ENCODE results near the gene LSM7. TPM values are rescaled to one million over a fixed set of nuclear protein-coding genes. Genes with fewer than 3 reads are reported as not detected.

LSM7 gene
- total RNA-seq, 4 donors from 2014 or later: 97.8 to 163 (median 128) TPM

GRCh38 chr19:2330632-2331284, 2.4 kb upstream of the LSM7 start:
- Histone ChIP-seq H3K27me3 (no peaks in the 10 kb centered on the region), H3K27ac (no peak overlapping the region), H3K4me1 (peaks cover 27 to 77% (median 44%) of the 10 kb centered on the region in 3 donors), H3K36me3 (peaks cover 0 to 19% (median 0%) of the 10 kb centered on the region in 3 donors), H3K9me3 (no peaks in the 10 kb centered on the region), H3K4me3 (no peak overlapping the region)
- TF ChIP-seq, protein P1, sequence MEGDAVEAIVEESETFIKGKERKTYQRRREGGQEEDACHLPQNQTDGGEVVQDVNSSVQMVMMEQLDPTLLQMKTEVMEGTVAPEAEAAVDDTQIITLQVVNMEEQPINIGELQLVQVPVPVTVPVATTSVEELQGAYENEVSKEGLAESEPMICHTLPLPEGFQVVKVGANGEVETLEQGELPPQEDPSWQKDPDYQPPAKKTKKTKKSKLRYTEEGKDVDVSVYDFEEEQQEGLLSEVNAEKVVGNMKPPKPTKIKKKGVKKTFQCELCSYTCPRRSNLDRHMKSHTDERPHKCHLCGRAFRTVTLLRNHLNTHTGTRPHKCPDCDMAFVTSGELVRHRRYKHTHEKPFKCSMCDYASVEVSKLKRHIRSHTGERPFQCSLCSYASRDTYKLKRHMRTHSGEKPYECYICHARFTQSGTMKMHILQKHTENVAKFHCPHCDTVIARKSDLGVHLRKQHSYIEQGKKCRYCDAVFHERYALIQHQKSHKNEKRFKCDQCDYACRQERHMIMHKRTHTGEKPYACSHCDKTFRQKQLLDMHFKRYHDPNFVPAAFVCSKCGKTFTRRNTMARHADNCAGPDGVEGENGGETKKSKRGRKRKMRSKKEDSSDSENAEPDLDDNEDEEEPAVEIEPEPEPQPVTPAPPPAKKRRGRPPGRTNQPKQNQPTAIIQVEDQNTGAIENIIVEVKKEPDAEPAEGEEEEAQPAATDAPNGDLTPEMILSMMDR (IDR thresholded peaks at IDR 0.05): no peak
- no peak for TF ChIP-seq POLR2A (IDR thresholded peaks at IDR 0.05)
- 78 to 84% methylated on average over 5 to 7 of the region's 20 CpGs for whole genome bisulfite sequencing, 2 donors
- DNase-seq: no peak
- intact Hi-C loops (cut with DNase I): no loop called here

DNA sequence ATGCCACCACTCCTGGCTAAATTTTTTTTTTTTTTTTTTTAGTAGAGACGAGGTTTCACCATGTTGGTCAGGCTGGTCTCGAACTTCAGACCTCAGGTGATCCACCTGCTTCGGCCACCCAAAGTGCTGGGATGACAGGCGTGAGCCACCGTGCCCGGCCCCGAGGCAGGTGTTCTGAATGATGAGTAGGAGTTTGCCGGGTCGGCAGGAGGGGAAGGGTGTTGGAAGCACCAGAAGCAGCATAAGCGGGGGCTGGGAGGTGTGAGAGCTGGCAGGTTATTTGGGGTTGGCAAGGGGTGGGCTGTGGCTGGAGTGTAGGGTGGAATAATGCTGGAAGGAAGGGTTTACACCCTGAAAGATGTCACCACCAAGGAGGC, 1.9 kb upstream of the LSM7 start:
- Histone ChIP-seq H3K9me3 (no peaks in the 10 kb centered on the region), H3K4me1 (peaks cover 27 to 82% (median 44%) of the 10 kb centered on the region in 3 donors), H3K4me3 (no peak overlapping the region), H3K36me3 (peaks cover 0 to 24% (median 0%) of the 10 kb centered on the region in 3 donors), H3K27me3 (no peaks in the 10 kb centered on the region), H3K27ac (no peak overlapping the region)
- DNase-seq: no peak
- WGBS, 2 donors: 77% methylated on average over 10 of the region's 10 CpGs; no CpG with 5 or more reads in 1 of the 2 donors
- no peak for TF ChIP-seq POLR2A (IDR thresholded peaks at IDR 0.05)
- TF ChIP-seq, protein P1 (IDR thresholded peaks at IDR 0.05): no peak
- intact Hi-C loops (cut with DNase I): no loop called here

DNA sequence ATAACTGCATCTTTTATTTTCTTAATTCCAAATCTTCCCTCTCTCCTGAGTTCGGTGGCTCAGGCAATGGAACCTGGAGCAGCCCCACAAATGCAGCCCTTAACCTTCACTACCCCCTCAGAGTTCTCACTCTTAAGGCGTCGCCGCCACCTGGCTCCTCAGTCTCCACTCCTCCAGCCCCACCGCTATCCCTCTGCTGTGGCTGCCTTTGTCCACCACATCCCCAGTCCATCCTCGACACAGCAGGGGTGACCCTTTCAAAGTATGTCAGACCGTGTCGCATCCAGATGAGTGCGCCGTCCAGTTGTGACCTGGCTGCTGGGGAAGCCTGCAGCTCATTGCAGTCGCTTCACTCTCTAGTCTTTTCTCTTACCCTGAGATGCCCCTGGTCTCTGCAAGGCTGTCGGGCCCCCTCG, 1.1 kb upstream of the LSM7 start:
- intact Hi-C loops (cut with DNase I): loop anchor here (5.0 kb wide), 1 partner anchor 57 kb away; no protein-coding TSS in a partner anchor
- H3K4me1 ChIP-seq: peaks cover 27 to 82% (median 44%) of the 10 kb centered on the region in 3 donors
- DNase-seq: no peak
- TF ChIP-seq, protein P1 (IDR thresholded peaks at IDR 0.05): no peak
- no peak for TF ChIP-seq POLR2A (IDR thresholded peaks at IDR 0.05)
- H3K9me3 ChIP-seq: no peaks in the 10 kb centered on the region
- H3K27me3 ChIP-seq: no peaks in the 10 kb centered on the region
- H3K4me3 ChIP-seq: peak overlapping the region in 3 of 4 donors; percentile 81 to 98 (median 94)
- H3K27ac ChIP-seq: no peak overlapping the region
- 58 to 59% methylated on average over 8 to 12 of the region's 13 CpGs for WGBS, 2 donors
- H3K36me3 ChIP-seq: peaks cover 0 to 28% (median 0%) of the 10 kb centered on the region in 3 donors

- peak overlapping the region; percentile 82 to 91 (median 83) for H3K27ac ChIP-seq
- TF ChIP-seq, protein P1 (IDR thresholded peaks at IDR 0.05): no peak
- TF ChIP-seq POLR2A (IDR thresholded peaks at IDR 0.05): no peak
- intact Hi-C loops (cut with DNase I): loop anchor here (5.0 kb wide), 1 partner anchor 57 kb away; no protein-coding TSS in a partner anchor
- 0 to 17% methylated on average over 1 to 3 of the region's 16 CpGs for WGBS, 2 donors
- H3K36me3 ChIP-seq: peaks cover 0 to 28% (median 3%) of the 10 kb centered on the region in 3 donors
- H3K4me1 ChIP-seq: peaks cover 27 to 80% (median 44%) of the 10 kb centered on the region in 3 donors
- no peak for DNase-seq
- no peaks in the 10 kb centered on the region for H3K9me3 ChIP-seq
- peak overlapping the region; percentile 77 to 98 (median 88) for H3K4me3 ChIP-seq
- H3K27me3 ChIP-seq: no peaks in the 10 kb centered on the region
Observed at GRCh38 chr19:2329149-2329478, 728 bp upstream of the LSM7 start.

DNA sequence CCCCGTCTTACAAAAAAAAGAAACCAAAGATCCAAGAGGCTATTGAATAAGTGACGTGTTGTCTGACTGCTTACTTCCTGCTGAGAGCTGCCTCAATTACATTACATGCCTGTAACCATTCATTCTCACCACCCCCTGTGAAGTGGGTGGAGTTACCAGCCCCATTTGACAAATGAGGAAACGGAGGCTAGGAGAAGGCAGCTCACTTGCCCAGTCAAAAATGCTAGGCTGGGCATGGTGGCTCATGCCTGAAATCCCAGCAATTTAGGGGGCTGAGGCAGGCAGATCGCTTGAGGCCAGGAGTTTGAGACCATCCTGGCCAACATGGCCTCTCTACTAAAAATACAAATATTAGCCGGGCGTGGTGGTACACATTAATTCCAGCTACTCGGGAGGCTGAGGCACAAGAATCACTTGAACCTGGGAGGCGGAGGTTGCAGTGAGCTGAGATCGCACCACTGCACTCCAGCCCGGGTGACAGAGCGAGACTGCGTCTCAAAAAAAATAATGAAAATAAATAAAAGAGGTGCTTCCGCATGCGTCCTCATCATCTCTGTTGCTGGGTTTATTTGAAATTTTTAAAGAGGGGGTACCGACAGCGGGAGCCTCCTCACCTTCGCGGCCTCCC, 499 bp downstream of the LSM7 start:
- Histone ChIP-seq H3K9me3 (no peaks in the 10 kb centered on the region), H3K36me3 (peaks cover 6 to 38% (median 11%) of the 10 kb centered on the region in 3 donors), H3K27me3 (no peaks in the 10 kb centered on the region), H3K4me1 (peaks cover 27 to 68% (median 44%) of the 10 kb centered on the region in 3 donors), H3K4me3 (peak overlapping the region; percentile 77 to 98 (median 88)), H3K27ac (peak overlapping the region; percentile 82 to 91 (median 83))
- TF ChIP-seq, protein P1 (IDR thresholded peaks at IDR 0.05): no peak
- peak in 1 of 4 donors; percentile 45 for TF ChIP-seq POLR2A (IDR thresholded peaks at IDR 0.05)
- WGBS, 2 donors: 0 to 1% methylated on average over 17 to 18 of the region's 18 CpGs
- intact Hi-C loops (cut with DNase I): loop anchor here (5.0 kb wide), 1 partner anchor 56 kb away; no protein-coding TSS in a partner anchor
- DNase-seq: no peak
